ENCODE data around the gene ZNF473. TPM values are rescaled to one million over a fixed set of nuclear protein-coding genes. Genes with fewer than 3 reads are reported as not detected.

Gene ZNF473
- polyA plus RNA-seq, 1 donor (not counting 4 experiments of a cell fraction or from before 2014, with no cell fraction given), result 7.7 TPM

DNA sequence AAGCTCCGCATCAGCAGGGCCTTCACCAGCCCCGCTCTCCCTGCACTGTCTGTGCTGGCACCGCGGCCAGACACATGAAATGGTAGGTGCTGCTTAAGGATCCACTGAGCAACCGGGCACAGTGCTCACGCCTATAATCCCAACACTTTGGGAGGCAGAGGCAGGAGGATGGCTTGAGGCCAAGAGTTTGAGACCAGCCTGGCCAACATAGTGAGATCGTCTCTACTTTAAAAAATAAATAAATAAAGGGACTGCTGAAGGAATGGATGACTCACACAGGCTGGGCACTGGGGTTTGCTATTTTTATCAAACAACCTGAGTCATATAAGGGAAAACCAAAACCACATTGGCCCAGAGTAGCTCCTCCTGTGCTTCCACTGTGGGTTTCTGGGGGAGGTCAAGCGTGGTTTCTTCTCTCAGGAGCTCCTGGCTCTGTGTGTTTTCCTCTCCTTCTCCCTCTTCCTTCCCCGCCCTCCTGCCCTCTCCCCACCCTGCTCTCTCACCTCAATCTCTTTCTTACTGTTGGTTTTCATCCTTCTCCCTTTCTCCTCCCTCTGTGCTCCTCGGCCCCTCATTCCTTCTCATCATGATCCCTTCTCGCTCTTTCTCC, 21.9 kb upstream of the ZNF473 start:
- Histone ChIP-seq H3K4me1 (ENCODE audit: control insufficient read depth, extremely low read depth, insufficient read depth, low read length) (peaks cover 12% of the 10 kb centered on the region), H3K4me2 (ENCODE audit: control insufficient read depth, extremely low read depth, insufficient read depth, low read depth, low read length) (peak overlapping the region; percentile 3), H3K36me3 (ENCODE audit: control insufficient read depth in 2 of 2, extremely low read depth in 1 of 2, insufficient read depth in 2 of 2, low read length in 2 of 2) (peaks cover 21 to 46% of the 10 kb centered on the region in 2 experiments), H3K27me3 (ENCODE audit: control insufficient read depth, extremely low read depth, insufficient read depth, low read length) (no peaks in the 10 kb centered on the region), H3K27ac (ENCODE audit: control insufficient read depth, insufficient read depth, low read length) (peak overlapping the region; percentile 28), H3K9me3 (ENCODE audit: control insufficient read depth, low read depth, low read length) (no peaks in the 10 kb centered on the region), H3K79me2 (ENCODE audit: control insufficient read depth, insufficient read depth, low read length) (no peaks in the 10 kb centered on the region), H4K20me1 (ENCODE audit: control insufficient read depth, extremely low read depth, insufficient read depth, low read length) (peaks cover 26% of the 10 kb centered on the region), H2AFZ (ENCODE audit: control insufficient read depth, low read length) (no peak overlapping the region), H3K4me3 (ENCODE audit: control insufficient read depth in 2 of 3, extremely low read depth in 1 of 3, insufficient read depth in 2 of 3, low read depth in 1 of 3, low read length in 3 of 3) (peak overlapping the region in 1 of 3 experiments; percentile 5), H3K9me1 (ENCODE audit: control insufficient read depth, extremely low read depth, insufficient read depth, low read length) (peaks cover 2% of the 10 kb centered on the region), H3K9ac (ENCODE audit: control insufficient read depth, extremely low read depth, insufficient read depth, low read length) (no peak overlapping the region)
- TF ChIP-seq CTCF (optimal IDR thresholded peaks at IDR 0.05 in 1 of 3, IDR thresholded peaks at IDR 0.05 in 1 of 3, conservative IDR thresholded peaks at IDR 0.05 in 1 of 3; ENCODE audit: extremely low read depth in 1 of 3, insufficient read depth in 2 of 3, low read length in 3 of 3) (no peak), EZH2 (IDR thresholded peaks at IDR 0.05; ENCODE audit: low read length) (no peak)
- dilution Hi-C loops (cut with MboI; ENCODE audit: extremely low pct_ligation_motif_present, low sequenced_read_pairs), result no loop called here
- FAIRE-seq (peak; percentile 81), DNase-seq (ENCODE audit: low read depth, low spot score) (peak; percentile 23)

DNA sequence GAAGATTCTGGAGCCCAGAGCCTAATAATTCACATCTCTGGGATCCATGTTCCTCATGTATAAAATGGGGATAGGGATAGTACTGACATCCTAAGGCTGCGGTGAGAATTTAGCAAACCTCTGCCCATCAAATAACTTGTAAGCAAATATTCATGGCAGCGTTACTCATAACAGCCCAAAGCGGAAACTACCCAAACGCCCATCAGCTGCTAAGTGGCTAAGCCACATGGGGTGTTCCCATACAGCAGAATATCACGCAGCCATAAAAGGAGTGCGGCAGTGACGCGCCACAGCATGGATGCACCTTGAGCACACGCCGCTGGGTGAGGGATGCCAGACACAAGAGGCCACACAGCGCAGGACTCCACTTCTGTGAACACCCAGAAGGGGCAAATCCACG, 20.4 kb upstream of the ZNF473 start:
- DNase-seq (ENCODE audit: low read depth, low spot score) (no peak), FAIRE-seq (no peak)
- Histone ChIP-seq H3K79me2 (ENCODE audit: control insufficient read depth, insufficient read depth, low read length) (no peaks in the 10 kb centered on the region), H3K9me3 (ENCODE audit: control insufficient read depth, low read depth, low read length) (no peaks in the 10 kb centered on the region), H3K4me3 (ENCODE audit: control insufficient read depth in 2 of 3, extremely low read depth in 1 of 3, insufficient read depth in 2 of 3, low read depth in 1 of 3, low read length in 3 of 3) (no peak overlapping the region), H3K36me3 (ENCODE audit: control insufficient read depth in 2 of 2, extremely low read depth in 1 of 2, insufficient read depth in 2 of 2, low read length in 2 of 2) (peaks cover 13 to 42% of the 10 kb centered on the region in 2 experiments), H3K4me1 (ENCODE audit: control insufficient read depth, extremely low read depth, insufficient read depth, low read length) (peaks cover 12% of the 10 kb centered on the region), H3K9ac (ENCODE audit: control insufficient read depth, extremely low read depth, insufficient read depth, low read length) (no peak overlapping the region), H2AFZ (ENCODE audit: control insufficient read depth, low read length) (no peak overlapping the region), H3K27me3 (ENCODE audit: control insufficient read depth, extremely low read depth, insufficient read depth, low read length) (no peaks in the 10 kb centered on the region), H3K4me2 (ENCODE audit: control insufficient read depth, extremely low read depth, insufficient read depth, low read depth, low read length) (no peak overlapping the region), H4K20me1 (ENCODE audit: control insufficient read depth, extremely low read depth, insufficient read depth, low read length) (peaks cover 26% of the 10 kb centered on the region), H3K27ac (ENCODE audit: control insufficient read depth, insufficient read depth, low read length) (no peak overlapping the region), H3K9me1 (ENCODE audit: control insufficient read depth, extremely low read depth, insufficient read depth, low read length) (peaks cover 2% of the 10 kb centered on the region)
- dilution Hi-C loops (cut with MboI; ENCODE audit: extremely low pct_ligation_motif_present, low sequenced_read_pairs), result no loop called here
- TF ChIP-seq EZH2 (IDR thresholded peaks at IDR 0.05; ENCODE audit: low read length) (no peak), CTCF (optimal IDR thresholded peaks at IDR 0.05 in 1 of 3, IDR thresholded peaks at IDR 0.05 in 1 of 3, conservative IDR thresholded peaks at IDR 0.05 in 1 of 3; ENCODE audit: extremely low read depth in 1 of 3, insufficient read depth in 2 of 3, low read length in 3 of 3) (no peak)

Measured in keratinocyte (primary cell).